ENCODE data around the gene MPP1. TPM values are rescaled to one million over a fixed set of nuclear protein-coding genes. Genes with fewer than 3 reads are reported as not detected.

MPP1 gene
- polyA plus RNA-seq, 1 of the 3 experiments (the other 2 are of a cell fraction) = 13.3 TPM

DNA sequence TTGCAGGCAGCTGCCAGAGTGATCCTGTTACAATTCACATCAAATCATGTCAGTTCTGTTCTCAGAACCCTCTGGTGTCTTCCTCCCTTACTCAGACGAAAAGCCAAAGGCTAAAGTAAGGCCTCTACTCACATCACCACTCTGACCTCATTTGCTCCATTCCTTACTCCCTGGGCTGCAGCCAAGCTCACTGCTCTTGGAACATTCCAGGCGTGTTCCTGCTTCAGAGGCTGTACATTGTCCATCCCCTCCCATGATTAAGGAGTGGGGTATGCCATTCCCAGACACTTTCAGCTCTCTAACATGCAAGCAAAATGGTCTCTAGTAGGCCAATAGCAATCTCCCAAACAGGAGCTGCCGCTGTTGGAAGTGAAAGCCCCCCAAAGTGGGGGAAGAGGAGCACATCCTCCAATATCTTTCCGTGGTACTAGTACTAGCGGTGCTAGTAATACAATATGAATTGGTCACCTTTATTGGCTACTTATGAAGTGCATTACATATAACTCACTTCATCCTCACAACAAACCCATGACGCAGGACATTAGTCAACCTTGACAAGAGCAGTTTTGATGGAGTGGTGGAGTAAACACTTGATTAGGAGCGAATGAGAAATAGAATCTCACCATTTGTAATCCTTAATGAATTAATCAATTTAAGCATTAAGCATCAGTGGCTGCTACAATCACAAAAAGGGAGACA is 69.4 kb downstream of the MPP1 start:
- Histone ChIP-seq H4K20me1 (ENCODE audit: insufficient read depth) (no peaks in the 10 kb centered on the region), H3F3A (replicated peaks; ENCODE audit: insufficient read depth) (peaks cover 21% of the 10 kb centered on the region), H3K4me2 (peak overlapping the region; percentile 46), H3K36me3 (replicated peaks in 1 of 2; ENCODE audit: control insufficient read depth in 1 of 2, insufficient read depth in 2 of 2, low read length in 1 of 2) (no peaks in the 10 kb centered on the region), H3K27ac (ENCODE audit: low read depth in 2 of 2, low read length in 1 of 2) (peak overlapping the region; percentile 61 to 79; a peak in 3 of 4 replicates), H3K9ac (no peak overlapping the region; the same call in 1 of the 2 replicates), H3K79me2 (ENCODE audit: insufficient read depth) (no peaks in the 10 kb centered on the region), H2AFZ (ENCODE audit: low read depth) (no peak overlapping the region), H3K4me3 (ENCODE audit: low read depth in 2 of 2, low read length in 1 of 2) (no peak overlapping the region), H3K9me2 (no peaks in the 10 kb centered on the region), H3K9me3 (no peaks in the 10 kb centered on the region), H3K4me1 (ENCODE audit: control insufficient read depth in 1 of 2, insufficient read depth in 2 of 2, low read depth in 1 of 2, low read length in 1 of 2) (peaks cover under 1 to 21% of the 10 kb centered on the region in 2 experiments; a peak in 1 of 4 replicates), H3K27me3 (ENCODE audit: insufficient read depth) (no peaks in the 10 kb centered on the region)
- WGBS (ENCODE audit: low lambda C conversion rate) = 39% methylated on average over 7 of the region's 7 CpGs
- ChIA-PET CTCF (no interaction called here), POLR2A (no interaction called here)
- no peak for DNase-seq
- TF ChIP-seq RCOR1 (IDR thresholded peaks at IDR 0.05; ENCODE audit: low read length) (no peak), GATA2 (CRISPR knock-in tag; IDR thresholded peaks at IDR 0.05) (no peak), ELF1 (IDR thresholded peaks at IDR 0.05) (no peak), MAX (IDR thresholded peaks at IDR 0.05; ENCODE audit: low read depth) (peak; percentile 71), RFX5 (IDR thresholded peaks at IDR 0.05; ENCODE audit: low read length) (no peak), NFIC (IDR thresholded peaks at IDR 0.05; ENCODE audit: borderline replicate concordance) (peak; percentile 74), MXI1 (IDR thresholded peaks at IDR 0.05; ENCODE audit: low read depth, low read length) (no peak), JUND (IDR thresholded peaks at IDR 0.05) (peak; percentile 63), FOXJ3 (CRISPR knock-in tag; IDR thresholded peaks at IDR 0.05) (no peak), SIN3A (IDR thresholded peaks at IDR 0.05; ENCODE audit: borderline replicate concordance, low read depth, low read length) (no peak), YY1 (IDR thresholded peaks at IDR 0.05; ENCODE audit: low read depth) (no peak), FOSL2 (IDR thresholded peaks at IDR 0.05; ENCODE audit: borderline replicate concordance, low read depth) (peak; percentile 53), CHD2 (IDR thresholded peaks at IDR 0.05; ENCODE audit: low read length, partially characterized antibody) (no peak), USF2 (IDR thresholded peaks at IDR 0.05; ENCODE audit: borderline replicate concordance, low read depth, low read length) (no peak), CTCF (IDR thresholded peaks at IDR 0.05) (no peak), SMC3 (IDR thresholded peaks at IDR 0.05; ENCODE audit: low read depth, low read length) (no peak), TCF12 (IDR thresholded peaks at IDR 0.05) (peak; percentile 81), TAF1 (IDR thresholded peaks at IDR 0.05; ENCODE audit: borderline replicate concordance, low read depth, low read length) (0 out of 2 replicates have a peak, but pooled peaks have one; percentile 25), ZBTB33 (IDR thresholded peaks at IDR 0.05; ENCODE audit: borderline replicate concordance, low read depth) (no peak), RAD21 (IDR thresholded peaks at IDR 0.05; ENCODE audit: low read length) (no peak), EP300 (IDR thresholded peaks at IDR 0.05; ENCODE audit: borderline replicate concordance in 1 of 2, low read depth in 1 of 2, low read length in 1 of 2) (0 out of 4 replicates have a peak, but pooled peaks of 1 of the 2 experiments have one; percentile 19), PBX3 (IDR thresholded peaks at IDR 0.05) (peak; percentile 57), GABPA (IDR thresholded peaks at IDR 0.05; ENCODE audit: low read depth) (no peak), POLR2AphosphoS5 (IDR thresholded peaks at IDR 0.05; ENCODE audit: low read depth, low read length) (peak; percentile 31; the same call in 1 of the 2 replicates), MEF2A (IDR thresholded peaks at IDR 0.05; ENCODE audit: borderline replicate concordance, low read depth) (no peak), RXRA (IDR thresholded peaks at IDR 0.05; ENCODE audit: borderline replicate concordance, low read depth) (peak; percentile 67; the same call in 1 of the 2 replicates), NRF1 (IDR thresholded peaks at IDR 0.05; ENCODE audit: low read depth, low read length) (no peak)
- TF ChIP-seq, protein P1, sequence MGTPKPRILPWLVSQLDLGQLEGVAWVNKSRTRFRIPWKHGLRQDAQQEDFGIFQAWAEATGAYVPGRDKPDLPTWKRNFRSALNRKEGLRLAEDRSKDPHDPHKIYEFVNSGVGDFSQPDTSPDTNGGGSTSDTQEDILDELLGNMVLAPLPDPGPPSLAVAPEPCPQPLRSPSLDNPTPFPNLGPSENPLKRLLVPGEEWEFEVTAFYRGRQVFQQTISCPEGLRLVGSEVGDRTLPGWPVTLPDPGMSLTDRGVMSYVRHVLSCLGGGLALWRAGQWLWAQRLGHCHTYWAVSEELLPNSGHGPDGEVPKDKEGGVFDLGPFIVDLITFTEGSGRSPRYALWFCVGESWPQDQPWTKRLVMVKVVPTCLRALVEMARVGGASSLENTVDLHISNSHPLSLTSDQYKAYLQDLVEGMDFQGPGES (IDR thresholded peaks at IDR 0.05; ENCODE audit: low read depth, low read length) = no peak

Measured in SK-N-SH (cell line).